Renal cortex interstitium (tissue), 15 donors: ENCODE measurements around the gene NEK6. TPM values are rescaled to one million over a fixed set of nuclear protein-coding genes. Genes with fewer than 3 reads are reported as not detected.

Experiments
- DNase-seq, 11 donors: peaks; one replicate each; pipeline ENCODE4 v3.0.0-alpha.2; 2013; ENCODE audit warnings: low read depth in 9 of 11, low spot score in 4 of 11; ENCODE audit errors: extremely low read depth in 1 of 11
- long read RNA-seq, 16 experiments: transcript quantifications; one replicate each; lab custom pipeline, GENCODE V29; 2026
- polyA plus RNA-seq, 3 donors: library from polyadenylated mRNA; unstranded; fragments of 120-200 nt; gene quantifications; one replicate each; pipeline ENCODE4 v1.2.1, GENCODE V29; 2013; ENCODE audit not compliant: insufficient read length in 3 of 3

Gene NEK6
- polyA plus RNA-seq: 10 to 100 TPM; 28.1 to 34.1 (median 28.5) TPM
- long read RNA-seq, donor 1, transcript NEK6-201 (10 exons, 3,447 nt): major isoform, 7 of 206 reads
- long read RNA-seq, donor 1, partial matches to known transcripts: 80 of 206 reads
- long read RNA-seq, donor 1, other reads (novel, unspliced or antisense): 119 of 206 reads
- long read RNA-seq, donor 2, transcript NEK6-201 (10 exons, 3,447 nt): major isoform, 8 of 11 reads
- long read RNA-seq, donor 2, partial matches to known transcripts: 0 of 11 reads
- long read RNA-seq, donor 2, other reads (novel, unspliced or antisense): 0 of 11 reads
- long read RNA-seq, donor 3, transcript NEK6-201 (10 exons, 3,447 nt): major isoform, 14 of 433 reads
- long read RNA-seq, donor 3, partial matches to known transcripts: 419 of 433 reads
- long read RNA-seq, donor 3, other reads (novel, unspliced or antisense): 0 of 433 reads
- long read RNA-seq, donor 4, partial matches to known transcripts: 178 of 386 reads
- long read RNA-seq, donor 4, other reads (novel, unspliced or antisense): 205 of 386 reads
- long read RNA-seq, donor 5: 0 reads
- long read RNA-seq, donor 6, transcript NEK6-201 (10 exons, 3,447 nt): major isoform, 13 of 242 reads
- long read RNA-seq, donor 6, partial matches to known transcripts: 82 of 242 reads
- long read RNA-seq, donor 6, other reads (novel, unspliced or antisense): 146 of 242 reads
- long read RNA-seq, donor 7, transcript NEK6-201 (10 exons, 3,447 nt): major isoform, 10 of 384 reads
- long read RNA-seq, donor 7, partial matches to known transcripts: 368 of 384 reads
- long read RNA-seq, donor 7, other reads (novel, unspliced or antisense): 6 of 384 reads
- long read RNA-seq, donor 8, transcript NEK6-201 (10 exons, 3,447 nt): major isoform, 11 of 704 reads
- long read RNA-seq, donor 8, partial matches to known transcripts: 373 of 704 reads
- long read RNA-seq, donor 8, other reads (novel, unspliced or antisense): 317 of 704 reads
- long read RNA-seq, donor 9, transcript NEK6-201 (10 exons, 3,447 nt): major isoform, 8 of 234 reads
- long read RNA-seq, donor 9, partial matches to known transcripts: 76 of 234 reads
- long read RNA-seq, donor 9, other reads (novel, unspliced or antisense): 150 of 234 reads
- long read RNA-seq, donor 10, transcript NEK6-201 (10 exons, 3,447 nt): major isoform, 9 of 295 reads
- long read RNA-seq, donor 10, partial matches to known transcripts: 144 of 295 reads
- long read RNA-seq, donor 10, other reads (novel, unspliced or antisense): 141 of 295 reads
- long read RNA-seq, donor 11, transcript NEK6-201 (10 exons, 3,447 nt): major isoform, 9 of 296 reads
- long read RNA-seq, donor 11, partial matches to known transcripts: 107 of 296 reads
- long read RNA-seq, donor 11, other reads (novel, unspliced or antisense): 179 of 296 reads
- long read RNA-seq, donor 12, partial matches to known transcripts: 0 of 2 reads
- long read RNA-seq, donor 12, other reads (novel, unspliced or antisense): 0 of 2 reads
- long read RNA-seq, donor 13: 0 reads
- long read RNA-seq, donor 14, transcript NEK6-201 (10 exons, 3,447 nt): major isoform, 9 of 490 reads
- long read RNA-seq, donor 14, partial matches to known transcripts: 480 of 490 reads
- long read RNA-seq, donor 14, other reads (novel, unspliced or antisense): 0 of 490 reads
- long read RNA-seq, donor 15, transcript NEK6-201 (10 exons, 3,447 nt): major isoform, 6 of 148 reads
- long read RNA-seq, donor 15, partial matches to known transcripts: 88 of 148 reads
- long read RNA-seq, donor 15, other reads (novel, unspliced or antisense): 54 of 148 reads
- long read RNA-seq, donor 16, transcript NEK6-201 (10 exons, 3,447 nt): major isoform, 17 of 892 reads
- long read RNA-seq, donor 16, partial matches to known transcripts: 867 of 892 reads
- long read RNA-seq, donor 16, other reads (novel, unspliced or antisense): 7 of 892 reads

- DNase-seq: no peak
Measured at GRCh38 chr9:124257844-124258606, at the start of gene NEK6. Gene NEK6 (plus strand): TSS chr9:124257949. CDS start chr9:124301965, 44,016 bp downstream.

- DNase-seq: no peak
Measured at GRCh38 chr9:124208571-124208970, 49.2 kb upstream of the NEK6 start.

- DNase-seq: no peak
Measured at GRCh38 chr9:124209279-124209678, 48.5 kb upstream of the NEK6 start.

GRCh38 chr9:124209774-124210173 lies 48.0 kb upstream of the NEK6 start:
- DNase-seq: no peak

GRCh38 chr9:124210697-124211096 lies 47.1 kb upstream of the NEK6 start:
- no peak for DNase-seq

GRCh38 chr9:124212381-124213050 lies 45.2 kb upstream of the NEK6 start:
- no peak for DNase-seq

- no peak for DNase-seq
Measured at GRCh38 chr9:124213396-124213795, 44.4 kb upstream of the NEK6 start.

GRCh38 chr9:124214116-124214515 lies 43.6 kb upstream of the NEK6 start:
- no peak for DNase-seq

- DNase-seq: no peak
Measured at GRCh38 chr9:124214596-124215367, 43.0 kb upstream of the NEK6 start.

- no peak for DNase-seq
Measured at GRCh38 chr9:124215368-124215910, 42.3 kb upstream of the NEK6 start.

GRCh38 chr9:124215956-124216355 lies 41.8 kb upstream of the NEK6 start:
- DNase-seq: no peak

- no peak for DNase-seq
Measured at GRCh38 chr9:124216474-124217176, 41.1 kb upstream of the NEK6 start.

GRCh38 chr9:124217836-124218437 lies 39.8 kb upstream of the NEK6 start:
- no peak for DNase-seq

- no peak for DNase-seq
Measured at GRCh38 chr9:124218438-124218982, 39.2 kb upstream of the NEK6 start.
